Activated naive CD4-positive, alpha-beta T cell treated with anti-CD3 and anti-CD28 coated beads, Interleukin-2, amount 50 U/mL, for 16 hours (primary cell): Measurements from ENCODE around the gene WNT5B.
"Not testable (repeated sequence)": the region's sequence is repeated elsewhere in the genome, so short reads cannot be mapped to it uniquely, and the experiment has no call there.

ENCODE experiments used
- DNase-seq: peaks from one replicate; pipeline ENCODE4 v3.0.0-alpha.2; 2020

Gene WNT5B

GRCh38 chr12:1692895-1693610, 64.0 kb downstream of the WNT5B start:
- no peak for DNase-seq

- not testable (repeated sequence) for DNase-seq
Observed at GRCh38 chr12:1695097-1695496, 66.1 kb downstream of the WNT5B start.

DNA sequence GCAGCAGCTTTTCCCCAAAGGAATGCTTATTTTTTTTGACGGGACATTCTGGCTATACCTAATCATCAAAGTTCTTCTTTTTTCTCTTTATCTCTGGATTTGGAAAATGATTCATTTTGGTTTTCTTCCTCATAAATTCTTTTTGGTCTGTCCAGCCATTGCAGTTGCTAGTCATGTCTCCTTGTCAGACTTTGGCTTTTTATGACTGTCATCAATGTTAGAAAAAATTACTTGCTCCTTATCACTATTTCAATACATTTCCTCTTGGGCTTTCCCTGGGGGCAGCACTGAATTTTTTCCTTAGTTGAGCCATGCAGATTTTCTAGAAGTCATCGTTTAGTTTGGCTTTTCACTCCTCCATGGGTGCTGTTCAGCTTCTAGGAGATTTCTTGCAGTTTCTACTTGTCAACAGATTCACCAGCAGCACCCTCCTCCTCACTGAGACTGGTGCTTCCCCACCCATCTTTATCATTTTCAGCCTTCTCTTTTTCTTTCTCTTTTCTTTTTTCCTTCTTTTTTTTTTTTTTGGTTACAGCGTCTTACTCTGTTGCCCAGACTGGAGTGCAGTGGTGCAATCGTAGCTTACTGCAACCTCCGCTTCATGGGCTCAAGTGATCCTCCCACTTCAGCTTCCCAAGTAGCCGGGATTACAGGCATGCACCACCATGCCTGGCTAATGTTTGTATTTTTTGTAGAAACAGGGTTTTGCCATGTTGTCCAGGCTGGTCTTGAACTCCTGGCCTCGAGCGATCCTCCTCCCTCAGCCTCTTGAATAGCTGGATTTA, 67.0 kb downstream of the WNT5B start:
- no peak for DNase-seq

GRCh38 chr12:1696800-1697199, 67.8 kb downstream of the WNT5B start:
- no peak for DNase-seq
